ENCODE results near the gene NOTCH4. TPM values are rescaled to one million over a fixed set of nuclear protein-coding genes. Genes with fewer than 3 reads are reported as not detected.
"Not testable (repeated sequence)": the region's sequence is repeated elsewhere in the genome, so short reads cannot be mapped to it uniquely, and the experiment has no call there.

NOTCH4 gene
- polyA plus RNA-seq (2012; ENCODE audit: insufficient read depth, insufficient read length): not detected

DNA sequence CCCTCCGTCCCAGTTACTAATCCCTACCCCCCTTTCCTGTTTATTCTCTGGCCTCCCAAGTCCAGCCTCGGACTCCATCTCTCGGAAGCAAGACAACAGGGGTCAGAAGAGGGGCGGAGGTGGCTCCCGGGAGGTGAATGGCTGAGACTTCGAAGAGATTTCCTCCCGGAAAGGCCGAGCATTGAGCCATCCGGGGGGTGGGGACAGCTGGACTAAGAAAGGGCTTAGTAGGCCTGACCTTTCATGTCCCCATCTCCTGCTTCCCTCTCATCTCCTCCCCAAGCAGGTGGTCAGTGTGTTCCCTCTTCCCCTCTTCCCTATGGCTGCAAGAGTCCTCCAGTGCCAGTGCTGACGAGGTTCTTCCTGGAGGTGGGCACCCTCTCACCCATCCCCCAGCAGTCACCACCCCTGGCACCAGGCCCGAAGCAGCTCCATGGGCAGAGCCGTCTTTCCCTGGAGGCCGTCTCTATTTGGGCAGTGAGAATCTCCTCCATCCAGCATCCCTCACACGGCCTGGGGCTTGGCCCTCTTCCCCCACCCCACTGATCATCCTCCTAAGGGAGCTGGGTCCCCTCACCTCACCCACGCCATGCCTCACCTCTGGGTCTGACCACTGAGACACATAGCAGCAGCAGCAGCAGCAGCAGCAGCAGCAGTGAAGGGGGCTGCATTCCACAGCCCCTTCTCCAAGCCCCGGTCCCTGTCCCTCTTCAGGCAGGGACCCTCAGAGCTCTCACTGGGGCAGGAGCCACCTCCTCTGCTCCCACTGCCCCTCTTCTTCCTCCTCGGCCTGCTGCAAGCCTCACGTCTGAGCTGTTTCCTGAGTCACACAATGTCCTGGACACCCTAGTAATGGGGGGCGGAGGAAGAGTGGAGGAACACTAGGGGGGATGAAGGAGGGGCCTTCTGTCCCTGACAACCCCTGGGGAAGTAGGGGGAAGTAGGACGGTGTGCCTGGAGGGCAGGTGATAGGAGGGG lies at the start of gene NOTCH4:
NOTCH4 (minus strand) TSS at position 810 of the 978 bp plus-strand sequence; CDS start at position 671, 139 bp downstream.
- H3K4me3 ChIP-seq (ENCODE audit: low read length): no peak within 1 kb of the TSS
- no peak for DNase-seq (ENCODE audit: low read depth, low spot score)

DNA sequence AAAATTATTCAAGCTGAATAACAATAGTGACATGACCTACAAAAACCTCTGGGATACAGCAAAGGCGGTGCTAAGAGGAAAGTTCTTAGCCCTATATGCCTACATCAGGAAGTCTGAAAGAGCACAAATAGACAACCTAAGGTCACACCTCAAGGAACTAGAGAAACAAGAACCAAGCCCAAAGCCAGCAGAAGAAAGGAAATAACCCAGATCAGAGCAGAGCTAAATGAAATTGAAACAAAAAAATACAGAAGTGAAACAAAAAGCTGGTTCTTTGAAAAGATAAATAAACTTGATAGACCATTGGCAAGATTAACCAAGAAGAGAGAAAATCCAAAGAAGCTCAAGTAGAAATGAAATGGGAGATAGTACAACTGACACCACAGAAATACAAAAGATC lies 47.6 kb upstream of the NOTCH4 start:
- DNase-seq (ENCODE audit: low read depth, low spot score): no peak
- no peak overlapping the region for H3K4me3 ChIP-seq (ENCODE audit: low read length)

DNA sequence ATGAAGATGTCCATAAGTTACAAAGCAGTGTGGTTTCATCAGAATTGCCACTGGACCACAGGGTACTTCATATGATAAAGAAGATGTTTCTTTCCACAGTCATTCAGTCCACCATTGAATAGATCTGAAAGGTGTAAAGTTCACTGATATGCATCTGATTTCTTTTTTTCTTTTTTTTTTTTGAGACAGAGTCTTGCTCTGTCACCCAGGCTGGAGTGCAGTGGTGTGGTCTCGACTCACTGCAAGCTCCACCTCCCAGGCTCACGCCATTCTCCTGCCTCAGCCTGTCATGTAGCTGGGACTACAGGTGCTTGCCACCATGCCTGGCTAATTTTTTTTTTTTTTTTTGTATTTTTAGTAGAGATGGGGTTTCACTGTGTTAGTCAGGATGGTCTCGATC lies 44.6 kb upstream of the NOTCH4 start:
- H3K4me3 ChIP-seq (ENCODE audit: low read length); DNase-seq (ENCODE audit: low read depth, low spot score): not testable (repeated sequence)

DNA sequence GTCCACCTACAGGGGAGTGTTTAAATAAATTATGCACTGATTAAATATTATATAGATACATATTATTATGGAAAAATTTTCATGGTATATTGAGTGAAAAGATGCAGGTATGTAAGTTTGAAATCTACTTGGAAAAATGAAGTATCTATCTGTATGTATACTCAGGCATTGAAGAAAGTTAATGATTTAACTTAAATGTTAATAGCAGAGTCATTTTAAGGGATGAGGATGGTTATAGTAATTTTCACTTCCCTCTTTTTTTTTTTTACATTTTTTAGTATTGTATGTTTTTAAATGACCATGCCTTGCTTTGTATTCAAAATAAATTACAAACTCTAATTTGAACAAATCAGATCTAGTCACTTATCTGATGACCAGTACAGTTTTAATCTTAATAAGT lies 43.2 kb upstream of the NOTCH4 start:
- no peak overlapping the region for H3K4me3 ChIP-seq (ENCODE audit: low read length)
- DNase-seq (ENCODE audit: low read depth, low spot score): no peak

DNA sequence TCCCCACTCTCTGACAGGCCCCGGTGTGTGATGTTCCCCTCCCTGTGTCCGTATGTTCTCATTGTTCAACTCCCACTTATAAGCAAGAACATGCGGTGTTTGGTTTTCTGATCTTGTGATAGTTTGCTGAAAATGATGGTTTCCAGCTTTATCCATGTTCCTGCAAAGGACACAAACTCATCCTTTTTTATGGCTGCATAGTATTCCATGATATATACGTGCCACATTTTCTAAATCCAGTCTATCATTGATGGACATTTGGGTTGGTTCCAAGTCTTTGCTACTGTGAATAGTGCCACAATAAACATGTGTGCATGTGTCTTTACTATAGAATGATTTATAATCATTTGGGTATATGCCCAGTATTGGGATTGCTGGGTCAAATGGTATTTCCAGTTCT lies 33.4 kb upstream of the NOTCH4 start:
- not testable (repeated sequence) for H3K4me3 ChIP-seq (ENCODE audit: low read length); DNase-seq (ENCODE audit: low read depth, low spot score)

DNA sequence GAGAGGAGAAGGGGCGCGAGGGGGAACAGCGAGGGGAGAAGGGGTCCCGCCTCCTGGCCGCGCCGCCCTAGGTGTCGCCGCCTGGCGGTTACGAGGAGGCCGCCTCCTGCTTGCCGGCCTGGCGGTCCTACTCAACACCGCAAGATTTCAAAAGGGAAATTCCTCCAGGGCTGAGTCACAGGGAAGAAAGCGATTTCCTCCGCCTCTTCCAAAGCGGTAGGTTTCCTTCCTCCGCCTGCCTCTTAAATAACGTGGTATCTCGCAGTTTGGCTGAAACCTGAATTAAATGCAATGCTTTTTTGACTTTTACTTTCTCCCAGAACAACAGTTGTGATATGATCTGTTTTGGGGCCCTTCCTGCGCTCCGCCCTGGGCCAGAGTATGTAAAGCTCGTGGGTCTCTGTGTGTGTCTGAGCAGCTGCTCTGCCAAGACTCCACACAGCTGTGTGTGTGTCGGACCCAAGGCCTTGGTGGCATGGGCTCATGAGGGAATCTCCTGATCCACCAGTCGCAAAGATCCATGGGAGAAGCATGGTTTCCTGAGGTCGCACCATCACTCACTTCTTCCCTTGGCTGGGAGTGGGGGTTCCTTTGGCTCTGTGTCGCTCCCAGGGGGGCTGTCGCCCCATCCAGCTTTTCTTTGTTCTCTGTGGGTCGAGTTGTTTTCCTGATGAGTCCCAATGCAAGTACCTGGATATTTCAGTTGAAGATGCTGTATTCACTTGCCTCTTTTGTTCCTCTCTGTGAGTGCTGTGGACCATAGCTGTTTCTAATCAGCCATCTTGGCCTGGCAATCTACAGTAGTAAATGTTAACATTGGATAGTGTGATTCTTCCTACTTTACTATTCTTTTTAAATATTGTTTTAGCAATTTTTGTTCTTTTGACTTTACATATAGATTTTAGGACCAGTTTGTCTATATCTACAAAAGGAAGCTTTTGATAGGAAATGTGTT lies 31.6 kb upstream of the NOTCH4 start:
- no peak overlapping the region for H3K4me3 ChIP-seq (ENCODE audit: low read length)
- DNase-seq (ENCODE audit: low read depth, low spot score): no peak

DNA sequence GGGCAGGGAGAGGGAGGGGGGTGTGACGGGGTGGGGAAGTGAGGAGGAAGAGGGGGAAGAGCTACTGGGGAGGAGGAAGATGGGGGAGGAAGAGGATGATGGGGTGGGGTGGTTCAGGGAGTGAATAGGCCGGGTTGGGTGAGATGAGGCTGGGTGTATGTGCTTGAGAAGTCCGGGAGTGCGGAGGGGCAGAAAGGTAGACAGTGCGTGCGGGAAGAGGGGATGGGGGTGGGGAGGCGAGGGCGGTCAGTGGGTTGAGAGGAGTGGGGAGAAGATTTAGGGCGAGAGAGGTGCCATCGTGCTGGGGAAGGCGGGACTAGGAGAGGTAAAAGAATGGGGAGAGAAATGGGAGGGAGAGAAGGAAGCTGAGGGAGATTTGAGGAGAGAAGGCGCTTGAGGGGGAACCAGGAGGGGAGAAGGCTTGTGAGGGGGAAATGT lies 30.9 kb upstream of the NOTCH4 start:
- no peak for DNase-seq (ENCODE audit: low read depth, low spot score)
- no peak overlapping the region for H3K4me3 ChIP-seq (ENCODE audit: low read length)

DNA sequence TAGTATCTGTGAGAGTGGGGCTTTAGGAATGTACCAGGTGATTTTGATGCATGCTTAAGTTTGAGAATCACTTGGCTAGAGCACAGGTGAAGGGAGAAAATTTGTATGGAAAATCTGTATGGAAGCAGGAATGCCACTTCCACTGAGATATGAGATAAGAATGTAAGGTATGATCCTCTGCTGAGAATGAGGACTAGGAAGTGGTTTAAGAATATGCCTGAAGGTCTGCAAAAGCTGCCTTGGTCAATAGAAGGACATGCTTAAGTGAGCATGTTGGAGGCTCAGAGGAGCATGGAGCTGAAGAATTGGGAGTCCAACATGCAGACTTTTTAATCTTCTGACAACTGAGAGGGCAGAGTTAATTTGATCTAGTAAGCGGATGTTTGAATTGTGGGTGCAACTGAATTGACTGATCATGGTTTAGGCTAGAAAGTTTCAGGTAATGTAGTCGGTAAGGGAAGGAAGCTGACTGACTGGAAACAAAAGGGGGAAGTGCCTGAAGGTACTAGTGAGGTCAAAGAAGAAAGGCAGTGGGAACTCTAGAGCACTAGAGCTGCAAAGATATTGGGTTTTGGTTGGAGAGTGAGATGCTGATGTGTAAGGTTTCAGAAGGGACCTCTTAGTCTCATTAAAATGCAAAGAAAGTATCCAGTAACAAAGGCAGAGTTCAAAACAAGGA lies 28.6 kb upstream of the NOTCH4 start:
- DNase-seq (ENCODE audit: low read depth, low spot score): no peak
- no peak overlapping the region for H3K4me3 ChIP-seq (ENCODE audit: low read length)

DNA sequence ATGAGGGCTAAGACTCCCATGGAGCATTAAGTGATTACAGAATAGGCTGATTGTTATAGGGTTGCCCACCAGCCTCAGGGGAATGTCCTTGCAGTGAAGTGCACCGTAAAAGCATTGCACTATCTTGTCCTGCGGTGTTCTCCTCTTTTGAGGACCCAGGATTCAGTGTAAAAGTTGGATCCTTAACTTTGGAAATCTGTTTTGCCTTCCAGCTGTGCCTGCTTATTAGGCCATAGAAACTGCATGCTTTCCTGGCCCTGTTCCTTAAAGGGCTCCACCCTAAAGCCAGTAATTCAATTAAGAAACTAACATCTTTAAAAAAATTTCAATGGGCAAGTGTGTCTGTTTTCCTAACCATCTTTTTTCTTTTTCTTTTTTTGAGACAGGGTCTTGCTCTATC lies 25.4 kb upstream of the NOTCH4 start:
- H3K4me3 ChIP-seq (ENCODE audit: low read length): no peak overlapping the region
- DNase-seq (ENCODE audit: low read depth, low spot score): no peak

DNA sequence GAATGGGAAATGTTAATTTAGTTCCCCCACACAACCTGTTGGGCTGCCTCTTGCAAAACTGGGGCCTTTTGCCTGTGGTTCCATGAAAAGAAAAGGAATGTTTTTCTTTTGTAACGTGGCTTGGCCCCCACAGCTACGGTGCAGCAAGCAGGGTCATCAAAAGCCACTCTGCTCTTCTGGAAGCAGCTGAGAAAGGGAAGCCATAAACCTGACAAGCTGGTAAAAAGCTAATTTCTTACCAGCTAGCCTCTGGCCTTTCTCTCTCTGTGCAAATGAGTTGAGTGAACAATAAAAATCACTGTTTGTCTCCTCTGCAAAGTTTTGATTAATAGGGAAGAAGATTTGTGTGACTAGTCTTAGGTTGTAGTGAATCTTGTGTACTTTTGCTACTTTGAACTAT lies 23.5 kb upstream of the NOTCH4 start:
- DNase-seq (ENCODE audit: low read depth, low spot score): no peak
- H3K4me3 ChIP-seq (ENCODE audit: low read length): no peak overlapping the region

DNA sequence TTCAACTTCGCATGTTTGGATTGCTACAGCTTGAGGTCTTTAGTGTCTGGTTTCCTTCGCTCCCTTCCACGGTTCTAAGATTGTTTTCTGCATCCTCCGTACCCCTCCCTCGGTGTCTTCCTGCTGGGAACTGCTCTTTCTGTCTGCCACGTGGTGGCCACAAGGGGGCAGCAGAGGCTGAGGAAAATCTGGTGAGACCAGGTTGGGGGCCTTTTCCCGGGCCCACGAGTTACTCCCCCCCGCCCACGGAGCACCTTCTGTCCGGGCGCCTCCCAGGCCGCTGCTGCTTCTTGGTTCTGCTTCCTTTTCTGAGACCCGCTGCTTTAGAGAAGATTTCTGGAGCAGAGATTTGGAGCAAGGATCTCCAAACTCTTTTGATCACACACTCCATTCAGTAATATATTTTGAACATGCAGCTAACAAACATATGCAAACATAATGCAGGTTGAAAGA lies 21.1 kb upstream of the NOTCH4 start:
- peak; percentile 43 for DNase-seq (ENCODE audit: low read depth, low spot score)
- H3K4me3 ChIP-seq (ENCODE audit: low read length): no peak overlapping the region

DNA sequence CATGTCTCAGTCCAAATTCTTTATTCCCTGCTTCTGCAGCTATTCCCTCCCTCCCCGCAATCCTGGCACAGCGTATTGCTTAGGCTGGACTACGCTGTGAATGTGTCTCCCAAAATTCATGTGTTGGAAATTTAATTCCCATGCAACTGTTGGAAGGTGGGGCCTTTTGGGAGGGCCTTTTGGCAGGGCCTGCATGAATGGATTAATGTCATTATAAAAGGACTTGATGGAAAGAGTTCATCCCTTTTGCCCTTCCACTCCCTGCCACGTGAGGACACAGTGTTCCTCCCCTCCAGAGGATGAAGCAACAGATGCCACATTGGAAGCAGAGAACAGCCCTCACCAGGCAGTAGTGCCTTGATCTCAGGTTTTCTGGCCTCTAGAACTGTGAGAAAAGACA lies 20.4 kb upstream of the NOTCH4 start:
- no peak for DNase-seq (ENCODE audit: low read depth, low spot score)
- no peak overlapping the region for H3K4me3 ChIP-seq (ENCODE audit: low read length)

DNA sequence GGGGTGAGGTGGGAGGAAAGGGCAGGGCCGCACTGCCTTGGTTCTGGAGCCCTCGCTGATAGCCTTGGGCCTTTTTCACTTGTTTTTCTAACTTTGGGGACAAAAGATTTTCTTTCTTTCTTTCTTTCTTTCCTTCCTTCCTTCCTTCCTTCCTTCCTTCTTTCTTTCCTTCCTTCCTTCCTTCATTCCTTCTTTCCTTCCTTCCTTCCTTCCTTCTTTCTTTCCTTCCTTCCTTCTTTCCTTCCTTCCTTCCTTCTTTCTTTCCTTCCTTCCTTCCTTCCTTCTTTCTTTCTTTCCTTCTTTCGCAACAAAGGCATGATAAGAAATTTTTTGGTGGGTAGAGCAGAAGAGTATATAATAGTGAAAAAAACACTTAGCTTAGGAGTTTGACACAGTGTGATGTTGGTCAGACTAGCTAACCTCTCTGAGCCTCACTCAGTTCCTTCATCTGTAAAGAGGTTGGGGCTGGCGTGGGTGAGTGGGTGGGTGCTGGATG lies 18.5 kb upstream of the NOTCH4 start:
- not testable (repeated sequence) for H3K4me3 ChIP-seq (ENCODE audit: low read length)

DNA sequence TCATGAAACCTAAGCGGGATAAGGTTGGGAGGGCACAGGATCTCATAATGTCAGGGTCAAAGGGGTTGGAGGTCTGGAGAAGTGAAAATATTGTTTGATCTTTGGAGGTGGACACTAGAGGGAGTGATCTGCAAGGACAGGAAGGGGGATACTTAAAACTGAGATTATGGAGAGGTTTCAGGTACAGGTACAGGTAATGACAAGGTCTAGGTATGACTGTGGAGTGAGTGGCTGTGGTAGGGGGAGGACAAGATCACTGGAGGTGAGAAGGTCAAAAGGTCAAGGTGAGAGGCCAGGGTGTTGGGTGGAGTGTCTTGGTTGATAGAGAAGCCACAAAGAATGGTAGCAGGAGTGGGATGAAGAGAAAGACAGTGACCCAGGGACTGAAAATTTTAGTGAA lies 16.8 kb upstream of the NOTCH4 start:
- no peak overlapping the region for H3K4me3 ChIP-seq (ENCODE audit: low read length)
- no peak for DNase-seq (ENCODE audit: low read depth, low spot score)

More for the DNA sequence above, 18.5 kb upstream of the NOTCH4 start:
- not testable (repeated sequence) for DNase-seq (ENCODE audit: low read depth, low spot score)

DNA sequence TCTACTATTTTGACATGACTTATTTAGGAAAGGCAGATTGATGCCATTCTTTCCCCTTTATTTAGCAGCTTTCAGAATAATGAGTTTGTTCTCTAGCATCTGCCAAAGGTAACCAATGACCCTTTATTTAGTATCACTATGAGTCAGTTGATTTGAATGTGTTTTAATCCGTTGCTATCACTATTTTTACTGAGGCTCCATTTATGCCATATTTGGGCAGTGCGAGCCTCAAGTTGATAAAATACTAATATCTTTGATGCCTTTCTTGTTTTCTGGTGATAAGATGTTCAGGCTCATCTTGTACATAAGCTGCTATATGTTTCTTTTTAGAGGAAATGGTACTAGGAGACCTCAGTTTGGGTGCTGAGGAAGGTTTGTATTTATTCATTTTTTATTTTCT lies 15.6 kb upstream of the NOTCH4 start:
- no peak overlapping the region for H3K4me3 ChIP-seq (ENCODE audit: low read length)
- no peak for DNase-seq (ENCODE audit: low read depth, low spot score)

DNA sequence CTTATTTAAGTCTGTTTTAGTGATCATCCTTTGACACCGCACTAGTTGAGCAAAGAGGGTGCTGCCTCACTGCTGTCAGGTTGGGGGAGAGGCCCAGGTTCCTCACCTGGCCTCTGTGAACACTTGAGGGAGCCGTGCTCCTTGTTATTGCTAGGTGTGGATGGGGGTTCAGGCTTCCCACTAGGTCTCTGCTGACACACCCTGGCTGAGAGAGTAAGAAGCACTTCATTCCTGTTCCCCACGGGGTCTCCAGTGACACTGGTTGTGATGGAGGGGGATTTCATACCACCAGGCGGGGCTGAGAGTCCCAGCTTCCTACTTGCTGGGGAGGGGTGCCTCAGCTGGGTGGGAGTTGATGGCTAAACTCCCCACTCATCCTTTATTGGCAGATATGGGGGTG lies 11.1 kb upstream of the NOTCH4 start:
- no peak for DNase-seq (ENCODE audit: low read depth, low spot score)
- no peak overlapping the region for H3K4me3 ChIP-seq (ENCODE audit: low read length)

DNA sequence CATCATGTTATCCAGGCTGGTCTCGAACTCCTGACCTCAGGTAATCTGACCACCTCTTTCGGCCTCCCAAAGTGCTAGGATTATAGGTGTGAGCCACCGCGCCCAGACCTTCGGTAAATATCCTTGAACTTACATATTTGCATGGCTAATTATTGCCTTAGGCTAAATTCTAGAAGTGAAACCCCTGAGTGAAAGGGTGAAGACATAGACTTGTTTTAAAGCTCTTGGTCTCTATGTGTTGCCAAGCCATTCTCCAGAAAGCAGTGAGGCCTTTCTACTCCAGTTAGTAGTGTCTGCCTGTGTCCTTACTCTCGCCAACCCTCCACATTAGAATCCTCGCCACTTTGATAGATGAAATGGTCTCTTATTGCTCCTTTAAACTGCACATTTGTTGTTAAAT lies 2.6 kb upstream of the NOTCH4 start:
- no peak for DNase-seq (ENCODE audit: low read depth, low spot score)
- no peak overlapping the region for H3K4me3 ChIP-seq (ENCODE audit: low read length)

DNA sequence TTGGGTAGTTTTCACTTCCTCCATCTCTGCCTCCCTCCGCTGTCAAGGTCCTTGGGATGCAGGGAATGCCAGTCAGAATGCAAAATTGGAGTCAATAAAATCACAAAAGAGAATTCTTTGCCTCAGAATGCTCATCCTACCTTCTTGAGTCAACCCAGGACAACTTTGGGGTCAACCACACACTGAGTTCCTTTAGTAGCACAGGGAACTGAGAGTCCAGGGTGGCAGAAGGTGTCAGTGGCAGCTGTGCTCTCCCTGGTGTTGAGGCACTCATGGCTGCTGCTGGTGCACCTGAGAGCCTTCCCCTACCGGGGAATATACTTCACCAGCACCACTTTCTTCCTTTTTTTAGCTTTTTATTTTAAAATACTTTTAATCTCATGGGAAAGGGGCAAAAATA lies 829 bp upstream of the NOTCH4 start:
- DNase-seq (ENCODE audit: low read depth, low spot score): no peak
- no peak overlapping the region for H3K4me3 ChIP-seq (ENCODE audit: low read length)
